ENCODE results near the gene KRT32.
"Not testable (repeated sequence)": the region's sequence is repeated elsewhere in the genome, so short reads cannot be mapped to it uniquely, and the experiment has no call there.

The KRT32 gene

GRCh38 chr17:41434005-41434404 is 33.2 kb downstream of the KRT32 start:
- FAIRE-seq (no peak), DNase-seq (ENCODE audit: insufficient read length, low spot score) (no peak)

GRCh38 chr17:41433586-41433985 is 33.6 kb downstream of the KRT32 start:
- FAIRE-seq = no peak
- no peak for DNase-seq (ENCODE audit: insufficient read length, low spot score)

DNA sequence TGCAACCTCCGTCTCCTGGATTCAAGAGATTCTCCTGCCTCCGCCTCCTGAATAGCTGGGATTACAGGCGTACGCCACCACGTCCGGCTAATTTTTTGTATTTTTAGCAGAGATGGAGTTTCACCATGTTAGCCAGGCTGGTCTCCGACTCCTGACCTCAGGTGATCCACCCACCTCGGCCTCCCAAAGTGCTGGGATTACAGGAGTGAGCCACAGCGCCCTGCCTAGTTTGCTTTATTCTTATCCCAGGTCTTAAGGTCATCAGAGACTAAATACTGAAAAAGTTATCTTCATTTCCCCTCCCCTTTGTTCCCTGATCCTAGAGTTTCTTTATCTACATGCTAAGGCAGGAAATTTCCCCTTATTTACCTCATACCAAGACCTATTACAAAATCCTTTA is 36.8 kb downstream of the KRT32 start:
- DNase-seq (ENCODE audit: insufficient read length, low spot score); FAIRE-seq: not testable (repeated sequence)

DNA sequence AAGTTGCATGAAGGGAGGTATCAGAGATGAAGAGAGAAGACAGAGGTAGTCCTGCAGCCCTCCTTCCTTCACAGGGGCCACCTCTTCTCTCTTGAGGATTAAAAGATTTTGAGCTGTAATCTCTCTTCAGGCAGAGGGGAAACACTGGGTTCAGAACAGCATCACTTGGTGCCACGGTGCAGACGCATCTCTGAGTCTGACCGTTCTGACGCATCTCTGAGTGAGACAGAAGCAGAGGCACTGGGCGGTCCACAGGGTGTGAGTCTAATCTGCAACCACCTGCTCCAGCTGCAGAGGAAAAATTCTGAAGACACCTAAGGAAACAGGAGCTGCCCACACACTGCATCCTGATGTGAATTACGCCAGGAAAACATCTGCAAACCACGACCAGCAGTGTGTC is 37.5 kb downstream of the KRT32 start:
- DNase-seq (ENCODE audit: insufficient read length, low spot score) (no peak), FAIRE-seq (peak; percentile 63)

DNA sequence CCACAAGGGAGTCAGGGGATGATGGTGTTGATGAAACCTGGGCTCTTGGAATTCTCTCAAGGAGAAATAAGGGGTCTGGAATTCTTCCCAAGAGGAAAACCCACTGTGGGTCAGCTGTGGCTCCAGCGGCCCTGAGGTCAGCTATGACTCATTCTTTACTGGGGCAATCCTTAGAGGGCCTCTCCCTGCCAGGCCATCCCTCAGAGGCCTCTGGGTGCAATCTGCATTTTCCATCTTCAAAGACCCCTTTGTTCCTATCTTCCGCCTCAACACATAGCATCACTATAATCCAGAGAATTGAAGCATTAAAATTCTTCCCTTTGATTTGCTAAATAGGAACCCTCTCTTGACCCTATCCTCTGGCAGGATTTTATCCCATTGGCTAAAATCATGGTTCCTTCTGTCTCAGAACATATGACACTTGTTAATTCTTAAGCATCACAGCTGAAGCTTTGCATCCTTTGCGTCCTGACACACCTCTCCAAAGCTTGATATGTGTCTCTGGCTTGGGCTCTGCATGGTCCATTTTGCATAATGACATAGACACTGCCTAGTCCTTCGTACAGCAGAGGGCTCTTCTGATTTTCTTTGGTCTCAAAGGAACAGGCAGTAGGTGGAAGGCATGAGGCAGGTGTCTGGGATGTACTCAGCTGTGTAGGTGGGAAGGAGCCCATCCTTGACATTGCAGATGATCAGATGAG is 38.4 kb downstream of the KRT32 start:
- FAIRE-seq (no peak), DNase-seq (ENCODE audit: insufficient read length, low spot score) (no peak)

DNA sequence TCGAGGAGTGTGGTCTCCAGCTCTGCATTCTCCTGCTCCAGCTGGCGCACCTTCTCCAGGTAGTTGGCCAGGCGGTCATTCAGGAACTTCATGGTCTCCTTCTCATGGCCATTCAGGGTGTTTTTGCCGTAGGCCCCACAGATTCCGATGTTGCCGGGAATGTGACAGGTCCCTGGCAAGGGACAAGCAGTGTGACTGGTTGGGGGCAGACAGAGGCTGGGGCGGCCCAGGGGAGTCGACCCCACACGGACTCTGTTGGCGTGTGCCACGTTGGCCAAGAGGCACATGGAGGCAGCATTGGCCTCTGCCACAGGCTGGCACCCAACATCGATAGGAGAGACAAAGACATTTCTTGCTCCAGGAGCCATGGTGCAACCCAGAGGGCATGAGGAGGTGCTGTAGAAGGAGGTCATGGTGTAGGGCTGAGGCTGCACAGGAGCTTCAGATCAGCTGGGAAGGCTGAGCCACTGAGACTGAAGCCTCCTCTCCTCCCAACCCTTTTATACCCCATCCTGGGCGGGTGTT is 43.0 kb downstream of the KRT32 start, which contains the start of gene KRT37:
TSS of gene KRT37 (minus strand) at position 475 of the 525 bp plus-strand sequence. CDS start at position 413, 62 bp downstream.
- FAIRE-seq = peak; percentile 69

DNA sequence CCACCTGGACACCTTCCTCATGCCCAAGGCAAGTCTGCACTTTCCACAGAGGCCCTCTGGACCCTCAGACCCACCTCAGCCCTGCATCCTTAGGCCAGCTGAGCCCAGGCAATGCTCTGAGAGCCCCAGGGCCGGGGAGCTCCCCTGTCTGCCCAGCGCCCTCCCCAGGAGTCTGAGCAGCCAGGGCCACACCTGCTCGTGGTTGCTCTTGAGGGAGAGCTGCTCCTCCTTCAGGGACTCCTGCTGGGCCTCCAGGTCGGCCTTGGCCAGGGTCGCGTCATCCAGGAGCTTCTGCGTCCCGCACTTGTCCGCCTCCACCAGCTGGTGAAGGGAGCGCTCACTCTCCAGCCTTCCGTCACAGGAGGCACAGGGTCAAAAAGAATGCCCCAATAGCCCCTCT is 44.6 kb downstream of the KRT32 start:
- FAIRE-seq; DNase-seq (ENCODE audit: insufficient read length, low spot score): not testable (repeated sequence)

More for the DNA sequence above, 43.0 kb downstream of the KRT32 start, which contains the start of gene KRT37:
- DNase-seq (ENCODE audit: insufficient read length, low spot score) = no peak

- DNase-seq (ENCODE audit: insufficient read length, low spot score) (no peak), FAIRE-seq (no peak)
Measured at GRCh38 chr17:41421617-41422016, 45.6 kb downstream of the KRT32 start.

DNA sequence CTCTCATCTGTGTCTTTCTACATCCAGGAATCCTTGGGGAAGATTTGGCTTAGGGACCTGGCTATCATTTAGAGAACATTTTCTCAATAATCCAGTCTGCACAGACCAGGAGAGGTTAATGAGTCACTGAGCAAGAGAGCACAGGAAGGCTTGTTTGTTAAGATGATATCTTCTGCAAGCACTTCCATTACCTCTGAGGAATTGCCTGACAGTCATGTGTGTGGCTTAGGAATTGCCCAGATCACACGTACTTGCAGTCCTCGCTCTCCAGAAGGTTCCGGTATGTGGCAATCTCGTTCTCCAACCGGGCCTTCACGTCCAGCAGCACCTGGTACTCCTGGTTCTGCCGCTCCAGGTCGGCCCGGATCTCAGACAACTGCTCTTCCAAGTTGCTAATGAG is 46.1 kb downstream of the KRT32 start:
- DNase-seq (ENCODE audit: insufficient read length, low spot score) (peak; percentile 65), FAIRE-seq (peak; percentile 72)

DNA sequence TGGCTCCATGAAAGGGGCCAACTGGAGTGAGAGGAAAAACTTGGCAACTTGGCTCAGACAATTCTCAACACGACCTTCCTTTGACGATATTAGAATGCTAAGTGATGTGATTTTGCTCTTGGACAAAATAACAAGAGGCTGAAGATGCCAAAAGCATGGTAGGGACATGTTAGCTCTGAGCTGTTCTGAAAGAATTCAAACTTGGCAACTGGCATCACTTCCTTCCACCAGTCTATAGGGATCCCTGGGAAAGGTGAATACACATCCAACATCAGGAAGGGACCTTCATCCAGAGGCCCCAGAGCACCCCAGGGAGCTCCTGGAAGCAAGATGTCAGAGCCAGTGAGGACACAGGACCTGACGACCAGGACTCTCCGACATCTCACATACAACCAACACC is 47.1 kb downstream of the KRT32 start:
- DNase-seq (ENCODE audit: insufficient read length, low spot score) (no peak), FAIRE-seq (no peak)

- DNase-seq (ENCODE audit: insufficient read length, low spot score) = no peak
- FAIRE-seq = no peak
Measured at GRCh38 chr17:41419716-41420115, 47.5 kb downstream of the KRT32 start.

DNA sequence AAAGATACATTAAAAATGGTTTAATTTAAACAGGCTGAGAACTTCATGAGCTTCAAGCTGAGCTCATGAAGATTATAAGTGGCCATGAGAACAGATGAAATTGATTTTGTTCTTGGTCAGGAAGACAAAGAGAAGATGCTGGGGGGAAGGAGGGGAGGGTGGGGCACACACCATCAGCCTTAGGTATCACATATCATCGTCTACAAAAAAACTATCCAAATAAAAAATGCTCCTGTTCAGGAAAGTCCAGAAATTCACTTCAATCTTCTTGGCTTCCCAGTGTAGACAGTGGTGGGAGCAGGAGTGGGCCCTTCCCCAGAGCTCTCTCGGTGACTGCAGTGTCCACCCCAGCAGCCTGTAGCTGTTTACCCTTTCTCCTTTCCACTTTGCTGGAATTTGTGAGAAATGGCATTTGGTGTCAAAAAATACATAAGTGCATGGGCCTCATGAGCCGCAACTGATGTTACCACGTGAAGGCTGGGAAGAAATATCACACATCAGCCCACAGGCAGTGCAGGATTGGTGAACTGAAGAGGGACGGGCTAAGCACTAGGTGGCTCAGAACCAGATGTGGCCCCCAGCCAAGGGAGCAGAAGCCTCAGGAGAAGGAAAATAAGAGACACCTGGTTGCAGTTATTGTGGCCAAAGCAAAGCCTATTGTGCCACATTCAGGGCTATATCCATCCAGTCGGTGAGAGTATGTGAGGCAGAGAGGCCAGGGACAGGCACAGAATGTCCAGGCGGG is 48.9 kb downstream of the KRT32 start:
- no peak for FAIRE-seq

GRCh38 chr17:41417576-41418015 is 49.6 kb downstream of the KRT32 start:
- DNase-seq (ENCODE audit: insufficient read length, low spot score) (no peak), FAIRE-seq (peak; percentile 42)

More for the DNA sequence above, 48.9 kb downstream of the KRT32 start:
- DNase-seq (ENCODE audit: insufficient read length, low spot score) = no peak

GRCh38 chr17:41417127-41417526 is 50.1 kb downstream of the KRT32 start:
- DNase-seq (ENCODE audit: insufficient read length, low spot score) (no peak), FAIRE-seq (no peak)

- no peak for FAIRE-seq
- no peak for DNase-seq (ENCODE audit: insufficient read length, low spot score)
Measured at GRCh38 chr17:41416479-41416878, 50.7 kb downstream of the KRT32 start.

GRCh38 chr17:41415833-41416335 is 51.3 kb downstream of the KRT32 start:
- FAIRE-seq (peak; percentile 55), DNase-seq (ENCODE audit: insufficient read length, low spot score) (no peak)

- FAIRE-seq = no peak
- DNase-seq (ENCODE audit: insufficient read length, low spot score) = no peak
Measured at GRCh38 chr17:41415411-41415810, 51.8 kb downstream of the KRT32 start.

DNA sequence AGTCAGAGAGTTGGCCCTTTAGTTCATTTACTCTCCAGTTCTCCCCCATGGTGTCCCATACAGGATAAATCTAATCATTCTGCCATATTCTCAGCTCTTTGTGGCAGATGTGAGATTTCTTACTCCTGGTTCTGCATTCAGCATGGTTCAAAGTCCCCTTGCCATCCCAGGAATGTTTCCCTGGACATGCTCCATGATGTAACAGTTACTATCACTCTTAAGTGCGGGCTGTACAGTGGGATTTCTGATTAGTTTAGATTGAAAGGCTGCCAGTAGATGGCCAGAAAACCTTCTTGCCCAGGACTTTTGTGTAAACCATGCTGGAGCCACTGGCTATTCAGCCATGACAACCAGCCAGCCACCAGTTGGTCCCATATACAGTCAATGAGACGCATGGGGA is 53.2 kb downstream of the KRT32 start:
- FAIRE-seq = no peak
- DNase-seq (ENCODE audit: insufficient read length, low spot score) = no peak

DNA sequence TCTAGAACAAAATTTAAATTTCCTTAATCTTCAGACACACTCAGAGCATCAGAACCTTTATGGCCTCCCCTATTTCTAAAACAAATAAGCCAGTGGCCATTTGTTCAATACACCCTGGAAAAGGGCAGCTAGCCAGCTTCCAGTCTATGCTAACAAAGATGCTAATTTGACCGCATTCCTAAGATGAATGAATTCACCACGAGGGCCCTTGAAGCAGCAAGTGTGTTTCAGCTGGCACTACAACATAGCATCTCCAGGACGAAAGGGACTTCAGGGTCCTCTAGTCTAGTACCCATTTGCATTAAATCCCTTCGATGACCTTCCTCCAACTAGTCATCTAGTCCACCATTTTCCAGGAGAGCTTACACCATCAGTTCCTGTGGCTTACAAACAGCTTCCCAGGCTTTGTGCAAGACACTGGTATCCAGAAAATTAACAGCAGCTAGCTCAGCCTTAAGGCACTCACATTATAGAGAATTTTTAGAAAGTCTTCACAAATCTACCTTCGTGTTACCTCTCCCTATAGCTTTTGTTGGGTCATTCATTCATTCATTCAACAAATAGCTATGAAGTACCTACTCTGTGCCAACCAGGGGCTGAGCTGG is 53.7 kb downstream of the KRT32 start:
- DNase-seq (ENCODE audit: insufficient read length, low spot score) = no peak
- FAIRE-seq = peak; percentile 40

DNA sequence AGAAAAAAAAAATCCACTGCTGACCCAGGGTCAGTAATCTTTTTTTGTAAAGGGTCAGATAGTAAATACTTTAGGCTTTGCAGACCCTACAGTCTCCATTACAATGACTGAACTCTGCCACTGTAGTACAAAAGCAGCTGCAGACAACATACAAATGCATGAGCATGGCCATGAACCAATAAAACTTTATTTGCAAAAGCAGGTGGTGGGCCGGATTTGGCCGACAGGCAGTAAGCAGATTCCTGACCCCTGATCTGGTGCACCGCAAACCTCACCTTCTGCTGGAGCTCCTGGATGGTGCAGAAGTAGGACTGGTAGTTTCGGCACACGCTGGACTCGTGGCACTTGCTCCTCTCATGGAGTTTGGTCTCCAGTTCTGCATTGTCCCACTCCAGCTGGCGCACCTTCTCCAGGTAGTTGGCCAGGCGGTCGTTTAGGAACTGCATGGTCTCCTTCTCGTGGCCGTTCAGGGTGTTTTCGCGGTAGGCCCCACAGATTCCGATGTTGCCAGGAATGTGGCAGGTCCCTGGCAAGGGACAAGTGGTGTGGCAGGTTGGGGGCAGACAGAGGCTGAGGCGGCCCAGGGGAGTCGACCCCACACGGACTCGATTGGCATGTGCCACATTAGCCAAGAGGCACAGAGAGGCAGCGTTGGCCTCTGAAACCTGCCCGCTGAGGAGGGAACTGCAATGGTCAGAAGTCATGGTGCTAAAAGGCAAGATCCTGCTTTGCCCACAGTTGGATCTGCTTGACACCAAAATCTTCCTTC is 55.9 kb downstream of the KRT32 start:
- FAIRE-seq (peak; percentile 36), DNase-seq (ENCODE audit: insufficient read length, low spot score) (no peak)

All from HTR-8/SVneo (cell line).